H1 (cell line): ENCODE results near the gene AGFG2.

Experiments used
- CREB1 ChIP-seq: IDR thresholded peaks from 2 replicates; pipeline ENCODE4 v1.6.1; 2012; ENCODE audit warnings: inconsistent platforms
- KDM1A ChIP-seq: fragments of 200-600, 300-600 bp; sonication (generic); IDR thresholded peaks from 2 replicates; pipeline ENCODE4 v1.7.1; 2016; ENCODE audit warnings: mild to moderate bottlenecking, low read length, borderline replicate concordance
- POLR2A ChIP-seq, 2 experiments: IDR thresholded peaks; 1 replicate in 1 of 2; 2 replicates in 1 of 2; pipeline ENCODE4 v1.6.1; 2011; ENCODE audit warnings: low read depth in 2 of 2, low read length in 2 of 2, mild to moderate bottlenecking in 2 of 2; ENCODE audit errors: control extremely low read depth in 1 of 2
- POLR2AphosphoS5 ChIP-seq: IDR thresholded peaks from 2 replicates; pipeline ENCODE4 v1.6.1; 2011; ENCODE audit warnings: low read depth, low read length
- SP2 ChIP-seq: IDR thresholded peaks from 2 replicates; pipeline ENCODE4 v1.6.1; 2012; ENCODE audit warnings: mild to moderate bottlenecking, low read length, inconsistent platforms
- TF ChIP-seq, protein P1 (sequence below): IDR thresholded peaks from 2 replicates; pipeline ENCODE4 v1.6.1; 2012; ENCODE audit warnings: low read length, inconsistent platforms

GRCh38 chr7:100552532-100552931, 13.5 kb downstream of the AGFG2 start:
- TF ChIP-seq POLR2A (IDR thresholded peaks at IDR 0.05; ENCODE audit: control extremely low read depth in 1 of 2, low read depth in 2 of 2, low read length in 2 of 2) (no peak), POLR2AphosphoS5 (no peak), SP2 (no peak), CREB1 (no peak), KDM1A (no peak)
- TF ChIP-seq, protein P1, sequence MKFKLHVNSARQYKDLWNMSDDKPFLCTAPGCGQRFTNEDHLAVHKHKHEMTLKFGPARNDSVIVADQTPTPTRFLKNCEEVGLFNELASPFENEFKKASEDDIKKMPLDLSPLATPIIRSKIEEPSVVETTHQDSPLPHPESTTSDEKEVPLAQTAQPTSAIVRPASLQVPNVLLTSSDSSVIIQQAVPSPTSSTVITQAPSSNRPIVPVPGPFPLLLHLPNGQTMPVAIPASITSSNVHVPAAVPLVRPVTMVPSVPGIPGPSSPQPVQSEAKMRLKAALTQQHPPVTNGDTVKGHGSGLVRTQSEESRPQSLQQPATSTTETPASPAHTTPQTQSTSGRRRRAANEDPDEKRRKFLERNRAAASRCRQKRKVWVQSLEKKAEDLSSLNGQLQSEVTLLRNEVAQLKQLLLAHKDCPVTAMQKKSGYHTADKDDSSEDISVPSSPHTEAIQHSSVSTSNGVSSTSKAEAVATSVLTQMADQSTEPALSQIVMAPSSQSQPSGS: no peak
